Measurements from ENCODE around the gene OTOA. TPM values are rescaled to one million over a fixed set of nuclear protein-coding genes. Genes with fewer than 3 reads are reported as not detected.

The OTOA gene
- total and polyA plus RNA-seq, 2 of the 8 experiments (the other 6 are each of a cell fraction or from before 2014, with no cell fraction given): 0.06 to 0.32 TPM

GRCh38 chr16:21720533-21720932 lies 56.8 kb downstream of the OTOA start (continued):
- TF ChIP-seq CHD7 (IDR thresholded peaks at IDR 0.05; ENCODE audit: insufficient replicate concordance, low read length) (no peak), CBX8 (IDR thresholded peaks at IDR 0.05; ENCODE audit: borderline replicate concordance, low read depth, low read length) (no peak), CHD1 (IDR thresholded peaks at IDR 0.05; ENCODE audit: low read depth, low read length) (no peak), BCL11A (IDR thresholded peaks at IDR 0.05; ENCODE audit: low read depth in 2 of 2, low read length in 2 of 2) (no peak), HDAC6 (IDR thresholded peaks at IDR 0.05; ENCODE audit: low read depth, low read length) (no peak), CEBPB (IDR thresholded peaks at IDR 0.05; ENCODE audit: low read depth, low read length) (no peak), EGR1 (IDR thresholded peaks at IDR 0.05; ENCODE audit: borderline replicate concordance, low read depth, low read length) (no peak), TAF1 (IDR thresholded peaks at IDR 0.05; ENCODE audit: low read depth, low read length) (no peak), SP2 (IDR thresholded peaks at IDR 0.05; ENCODE audit: low read length) (no peak), CTBP2 (IDR thresholded peaks at IDR 0.05; ENCODE audit: borderline replicate concordance, insufficient read depth, insufficient read length, low read length) (no peak), RXRA (IDR thresholded peaks at IDR 0.05; ENCODE audit: insufficient read depth, low read depth, low read length) (no peak), HDAC2 (IDR thresholded peaks at IDR 0.05; ENCODE audit: borderline replicate concordance in 1 of 2, low read depth in 2 of 2, low read length in 2 of 2) (no peak), ASH2L (IDR thresholded peaks at IDR 0.05; ENCODE audit: low read length) (no peak)

All from H1 (cell line).